ENCODE measurements around the gene KIRREL1. TPM values are rescaled to one million over a fixed set of nuclear protein-coding genes. Genes with fewer than 3 reads are reported as not detected.

KIRREL1 gene
- total RNA-seq, 1 donor from 2014 or later, result 39.5 TPM

DNA sequence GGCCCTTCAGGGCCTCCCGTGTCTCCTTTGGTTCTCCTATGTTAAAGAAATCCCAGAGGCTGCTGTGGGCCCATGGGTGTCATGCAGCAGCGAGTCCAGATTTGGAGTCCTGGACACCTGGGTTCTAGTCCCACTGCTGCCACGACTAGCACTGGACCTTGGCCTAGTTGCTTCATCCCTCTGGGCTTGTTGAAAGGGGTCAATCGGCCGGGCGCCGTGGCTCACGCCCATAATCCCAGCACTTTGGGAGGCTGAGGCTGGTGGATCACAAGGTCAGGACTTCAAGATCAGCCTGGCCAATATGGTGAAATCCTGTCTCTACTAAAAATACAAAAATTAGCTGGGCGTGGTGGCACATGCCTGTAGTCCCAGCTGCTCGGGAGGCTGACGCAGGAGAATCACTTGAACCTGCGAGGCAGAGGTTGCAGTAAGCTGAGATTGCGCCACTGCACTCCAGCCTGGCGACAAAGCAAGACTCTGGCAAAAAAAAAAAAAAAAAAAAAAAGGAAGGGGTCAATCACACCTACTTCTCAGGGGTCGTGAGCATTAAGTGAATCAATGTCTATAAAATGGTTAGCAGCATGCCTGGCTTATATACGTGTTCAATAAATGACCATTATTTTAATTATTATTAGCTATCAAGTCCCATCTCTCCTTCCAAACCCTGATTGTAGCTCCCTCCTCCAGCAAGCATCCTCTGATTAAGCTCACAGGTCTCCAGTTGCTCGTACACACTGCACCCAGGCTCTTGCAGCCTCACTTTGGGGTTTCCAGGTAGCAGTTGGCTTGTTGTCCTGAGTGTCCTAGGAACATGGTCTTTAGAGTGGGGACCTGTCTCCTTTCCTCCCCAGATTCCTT, 43.8 kb downstream of the KIRREL1 start:
- Mint-ChIP-seq H3K36me3 (peaks cover 18% of the 10 kb centered on the region), H3K4me3 (no peak overlapping the region), H3K27ac (peak overlapping the region; percentile 91), H3K4me1 (peaks cover 74% of the 10 kb centered on the region), H3K27me3 (ENCODE audit: insufficient read depth, low read depth) (peaks cover 4% of the 10 kb centered on the region), H3K9me3 (no peaks in the 10 kb centered on the region)
- H3K27me3 ChIP-seq, result no peaks in the 10 kb centered on the region
- peaks cover 46% of the 10 kb centered on the region for H3K4me1 ChIP-seq
- peaks cover 91% of the 10 kb centered on the region for H3K79me2 ChIP-seq (ENCODE audit: low read depth)
- no peak overlapping the region for H3K9ac ChIP-seq
- DNase-seq (ENCODE audit: low spot score), result no peak
- no peak overlapping the region for H3K4me3 ChIP-seq
- H3K27ac ChIP-seq, result peak overlapping the region; percentile 61
- H2AFZ ChIP-seq (replicated peaks), result no peak overlapping the region
- peaks cover 72% of the 10 kb centered on the region for H4K20me1 ChIP-seq (ENCODE audit: low read depth)
- no peak for TF ChIP-seq EZH2phosphoT487 (IDR thresholded peaks at IDR 0.05)
- TF ChIP-seq, protein P1, sequence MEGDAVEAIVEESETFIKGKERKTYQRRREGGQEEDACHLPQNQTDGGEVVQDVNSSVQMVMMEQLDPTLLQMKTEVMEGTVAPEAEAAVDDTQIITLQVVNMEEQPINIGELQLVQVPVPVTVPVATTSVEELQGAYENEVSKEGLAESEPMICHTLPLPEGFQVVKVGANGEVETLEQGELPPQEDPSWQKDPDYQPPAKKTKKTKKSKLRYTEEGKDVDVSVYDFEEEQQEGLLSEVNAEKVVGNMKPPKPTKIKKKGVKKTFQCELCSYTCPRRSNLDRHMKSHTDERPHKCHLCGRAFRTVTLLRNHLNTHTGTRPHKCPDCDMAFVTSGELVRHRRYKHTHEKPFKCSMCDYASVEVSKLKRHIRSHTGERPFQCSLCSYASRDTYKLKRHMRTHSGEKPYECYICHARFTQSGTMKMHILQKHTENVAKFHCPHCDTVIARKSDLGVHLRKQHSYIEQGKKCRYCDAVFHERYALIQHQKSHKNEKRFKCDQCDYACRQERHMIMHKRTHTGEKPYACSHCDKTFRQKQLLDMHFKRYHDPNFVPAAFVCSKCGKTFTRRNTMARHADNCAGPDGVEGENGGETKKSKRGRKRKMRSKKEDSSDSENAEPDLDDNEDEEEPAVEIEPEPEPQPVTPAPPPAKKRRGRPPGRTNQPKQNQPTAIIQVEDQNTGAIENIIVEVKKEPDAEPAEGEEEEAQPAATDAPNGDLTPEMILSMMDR (IDR thresholded peaks at IDR 0.05), result no peak
- TF ChIP-seq EZH2 (IDR thresholded peaks at IDR 0.05), result no peak
- peak overlapping the region; percentile 3 for H3K4me2 ChIP-seq
- H3F3A ChIP-seq (ENCODE audit: low read depth), result peaks cover 38% of the 10 kb centered on the region
- H3K36me3 ChIP-seq, result no peaks in the 10 kb centered on the region
- H3K9me3 ChIP-seq (ENCODE audit: low read depth), result no peaks in the 10 kb centered on the region

DNA sequence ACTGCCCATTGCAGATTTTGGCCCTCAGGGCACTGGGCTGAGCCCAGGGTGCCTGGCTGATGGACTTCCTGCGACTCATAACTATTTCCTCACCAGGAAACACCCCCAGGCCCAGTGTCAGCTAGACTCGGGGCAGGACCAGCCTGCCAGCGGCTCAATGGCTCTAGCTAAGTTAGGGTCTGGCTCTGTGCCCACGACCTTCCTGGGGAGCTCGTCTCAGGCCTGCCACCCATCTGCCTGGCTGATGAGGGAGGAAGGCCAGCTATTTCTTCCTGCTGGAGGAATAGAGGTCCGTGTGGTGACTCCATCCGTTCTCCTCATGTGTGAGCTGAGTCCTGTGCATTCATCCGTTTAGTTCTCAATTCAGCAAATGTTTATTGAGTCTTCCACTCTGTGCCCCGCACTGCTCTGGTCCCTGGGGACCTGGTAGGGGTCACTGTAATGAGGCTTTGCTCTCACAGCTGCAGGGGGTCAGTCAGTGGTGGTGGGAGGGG, 44.5 kb downstream of the KIRREL1 start:
- TF ChIP-seq EZH2phosphoT487 (IDR thresholded peaks at IDR 0.05), result no peak
- TF ChIP-seq EZH2 (IDR thresholded peaks at IDR 0.05), result no peak
- TF ChIP-seq, protein P1 (IDR thresholded peaks at IDR 0.05), result no peak
- Mint-ChIP-seq H3K27ac (peak overlapping the region; percentile 91), H3K27me3 (ENCODE audit: insufficient read depth, low read depth) (peaks cover 4% of the 10 kb centered on the region), H3K9me3 (no peaks in the 10 kb centered on the region), H3K4me1 (peaks cover 76% of the 10 kb centered on the region), H3K4me3 (no peak overlapping the region), H3K36me3 (peaks cover 13% of the 10 kb centered on the region)
- Histone ChIP-seq H3K27me3 (no peaks in the 10 kb centered on the region), H3F3A (ENCODE audit: low read depth) (peaks cover 42% of the 10 kb centered on the region), H3K36me3 (no peaks in the 10 kb centered on the region), H3K4me1 (peaks cover 47% of the 10 kb centered on the region), H4K20me1 (ENCODE audit: low read depth) (peaks cover 76% of the 10 kb centered on the region), H2AFZ (replicated peaks) (no peak overlapping the region), H3K4me3 (no peak overlapping the region), H3K4me2 (peak overlapping the region; percentile 3), H3K27ac (peak overlapping the region; percentile 61), H3K9me3 (ENCODE audit: low read depth) (no peaks in the 10 kb centered on the region), H3K79me2 (ENCODE audit: low read depth) (peaks cover 95% of the 10 kb centered on the region), H3K9ac (no peak overlapping the region)
- DNase-seq (ENCODE audit: low spot score), result no peak

DNA sequence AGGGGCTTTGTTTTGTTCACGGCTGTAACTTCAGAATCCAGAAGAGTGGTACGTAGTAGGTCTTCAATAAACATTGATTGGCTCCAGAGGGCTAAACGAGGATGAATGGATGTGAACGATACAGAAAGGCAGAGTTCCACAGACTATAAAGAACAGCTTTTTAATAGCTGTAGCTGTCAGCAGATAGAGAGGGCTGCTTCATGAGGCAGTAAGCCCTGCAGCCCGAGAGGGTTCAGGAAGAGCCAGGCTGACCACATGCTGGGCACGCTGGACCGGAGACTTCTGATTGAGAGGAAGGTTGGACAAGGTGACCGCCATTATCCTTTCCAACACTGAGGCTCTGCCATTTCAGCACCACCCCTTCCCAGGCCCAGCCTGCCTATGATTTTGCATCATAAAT, 45.3 kb downstream of the KIRREL1 start:
- Histone ChIP-seq H3K9me3 (ENCODE audit: low read depth) (no peaks in the 10 kb centered on the region), H3K9ac (no peak overlapping the region), H2AFZ (replicated peaks) (no peak overlapping the region), H3K4me1 (peaks cover 54% of the 10 kb centered on the region), H4K20me1 (ENCODE audit: low read depth) (peaks cover 76% of the 10 kb centered on the region), H3K27ac (no peak overlapping the region), H3K27me3 (no peaks in the 10 kb centered on the region), H3F3A (ENCODE audit: low read depth) (peaks cover 46% of the 10 kb centered on the region), H3K79me2 (ENCODE audit: low read depth) (peaks cover 94% of the 10 kb centered on the region), H3K4me3 (no peak overlapping the region), H3K36me3 (no peaks in the 10 kb centered on the region), H3K4me2 (peak overlapping the region; percentile 21)
- no peak for TF ChIP-seq EZH2phosphoT487 (IDR thresholded peaks at IDR 0.05)
- TF ChIP-seq, protein P1 (IDR thresholded peaks at IDR 0.05), result no peak
- no peak for TF ChIP-seq EZH2 (IDR thresholded peaks at IDR 0.05)
- Mint-ChIP-seq H3K36me3 (peaks cover 11% of the 10 kb centered on the region), H3K4me1 (peaks cover 82% of the 10 kb centered on the region), H3K27me3 (ENCODE audit: insufficient read depth, low read depth) (peaks cover 4% of the 10 kb centered on the region), H3K9me3 (no peaks in the 10 kb centered on the region), H3K27ac (peak overlapping the region; percentile 87), H3K4me3 (no peak overlapping the region)
- DNase-seq (ENCODE audit: low spot score), result no peak

Data from neural progenitor cell (in vitro differentiated cells).